Fibroblast of skin of left quadriceps (primary cell): ENCODE data around the gene RGS7BP.

Source experiments
- DNase-seq, 2 experiments: peaks; one replicate each; pipeline ENCODE4 v3.0.0-alpha.2; 2013; ENCODE audit warnings: low read depth in 2 of 2

Gene RGS7BP

GRCh38 chr5:64505769-64506566 lies at the start of gene RGS7BP:
Gene RGS7BP (plus strand): TSS chr5:64506015. CDS start chr5:64506625, 610 bp downstream.
- no peak for DNase-seq

GRCh38 chr5:64457846-64458245 lies 48.0 kb upstream of the RGS7BP start:
- no peak for DNase-seq

GRCh38 chr5:64458948-64459347 lies 46.9 kb upstream of the RGS7BP start:
- DNase-seq = no peak

GRCh38 chr5:64462391-64462790 lies 43.4 kb upstream of the RGS7BP start:
- DNase-seq = no peak

GRCh38 chr5:64486163-64486562 lies 19.7 kb upstream of the RGS7BP start:
- DNase-seq = no peak

GRCh38 chr5:64487283-64487682 lies 18.5 kb upstream of the RGS7BP start:
- no peak for DNase-seq

GRCh38 chr5:64489857-64490256 lies 16.0 kb upstream of the RGS7BP start:
- no peak for DNase-seq

- no peak for DNase-seq
Measured at GRCh38 chr5:64497386-64497785, 8.4 kb upstream of the RGS7BP start.

- DNase-seq = no peak
Measured at GRCh38 chr5:64502196-64502595, 3.6 kb upstream of the RGS7BP start.

- no peak for DNase-seq
Measured at GRCh38 chr5:64506567-64507263, 900 bp downstream of the RGS7BP start.

GRCh38 chr5:64507264-64507605 lies 1.4 kb downstream of the RGS7BP start:
- no peak for DNase-seq

GRCh38 chr5:64509828-64510227 lies 4.0 kb downstream of the RGS7BP start:
- no peak for DNase-seq

- no peak for DNase-seq
Measured at GRCh38 chr5:64513492-64513891, 7.7 kb downstream of the RGS7BP start.

- no peak for DNase-seq
Measured at GRCh38 chr5:64514612-64515011, 8.8 kb downstream of the RGS7BP start.

GRCh38 chr5:64516216-64516615 lies 10.4 kb downstream of the RGS7BP start:
- no peak for DNase-seq

- no peak for DNase-seq
Measured at GRCh38 chr5:64518793-64519192, 13.0 kb downstream of the RGS7BP start.

- no peak for DNase-seq
Measured at GRCh38 chr5:64519263-64519662, 13.4 kb downstream of the RGS7BP start.

GRCh38 chr5:64526734-64527439 lies 21.1 kb downstream of the RGS7BP start:
- no peak for DNase-seq

- no peak for DNase-seq
Measured at GRCh38 chr5:64530076-64530475, 24.3 kb downstream of the RGS7BP start.

GRCh38 chr5:64532212-64532611 lies 26.4 kb downstream of the RGS7BP start:
- no peak for DNase-seq

GRCh38 chr5:64532657-64533056 lies 26.8 kb downstream of the RGS7BP start:
- no peak for DNase-seq

- DNase-seq = no peak
Measured at GRCh38 chr5:64534033-64534432, 28.2 kb downstream of the RGS7BP start.

- no peak for DNase-seq
Measured at GRCh38 chr5:64557911-64558310, 52.1 kb downstream of the RGS7BP start.
